Astrocyte of the spinal cord (primary cell): ENCODE results near the gene JPT2.

Source experiments
- DNase-seq: peaks from one replicate; pipeline ENCODE4 v3.0.0; 2011; ENCODE audit warnings: low read depth, low spot score
- H3K4me3 ChIP-seq: 2 replicates; pipeline ENCODE4 v1.5.1; 2011; ENCODE audit warnings: low read depth, mild to moderate bottlenecking, low read length, moderate library complexity
- in situ Hi-C: cut with HindIII; loops from 2 replicates; pipeline ENCODE4 v1.10.0; 2017; ENCODE audit warnings: low sequenced_read_pairs
- TF ChIP-seq, protein P1 (sequence below): IDR thresholded peaks from 2 replicates; pipeline ENCODE4 v1.5.1; 2012; ENCODE audit warnings: low read depth, mild to moderate bottlenecking, low read length, inconsistent platforms

The JPT2 gene

DNA sequence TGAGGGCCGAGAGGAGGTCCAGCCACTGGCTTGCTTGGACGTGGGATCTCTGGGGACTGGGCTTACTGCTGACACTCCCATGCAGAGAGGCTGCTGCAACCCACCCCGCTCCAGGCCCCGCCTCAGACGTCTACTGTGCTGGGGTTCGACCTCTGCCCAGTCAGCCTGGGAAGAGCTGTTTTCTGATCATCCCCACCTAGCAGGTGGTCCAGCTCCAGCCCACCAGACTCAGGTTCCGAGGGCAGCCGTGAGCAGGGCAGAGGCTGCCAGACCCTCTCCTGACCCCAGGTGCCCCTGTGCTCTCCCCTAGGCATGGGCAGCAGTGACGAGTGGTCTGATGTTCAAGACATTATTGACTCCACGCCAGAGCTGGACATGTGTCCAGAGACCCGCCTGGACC, 69.9 kb downstream of the JPT2 start:
- TF ChIP-seq, protein P1, sequence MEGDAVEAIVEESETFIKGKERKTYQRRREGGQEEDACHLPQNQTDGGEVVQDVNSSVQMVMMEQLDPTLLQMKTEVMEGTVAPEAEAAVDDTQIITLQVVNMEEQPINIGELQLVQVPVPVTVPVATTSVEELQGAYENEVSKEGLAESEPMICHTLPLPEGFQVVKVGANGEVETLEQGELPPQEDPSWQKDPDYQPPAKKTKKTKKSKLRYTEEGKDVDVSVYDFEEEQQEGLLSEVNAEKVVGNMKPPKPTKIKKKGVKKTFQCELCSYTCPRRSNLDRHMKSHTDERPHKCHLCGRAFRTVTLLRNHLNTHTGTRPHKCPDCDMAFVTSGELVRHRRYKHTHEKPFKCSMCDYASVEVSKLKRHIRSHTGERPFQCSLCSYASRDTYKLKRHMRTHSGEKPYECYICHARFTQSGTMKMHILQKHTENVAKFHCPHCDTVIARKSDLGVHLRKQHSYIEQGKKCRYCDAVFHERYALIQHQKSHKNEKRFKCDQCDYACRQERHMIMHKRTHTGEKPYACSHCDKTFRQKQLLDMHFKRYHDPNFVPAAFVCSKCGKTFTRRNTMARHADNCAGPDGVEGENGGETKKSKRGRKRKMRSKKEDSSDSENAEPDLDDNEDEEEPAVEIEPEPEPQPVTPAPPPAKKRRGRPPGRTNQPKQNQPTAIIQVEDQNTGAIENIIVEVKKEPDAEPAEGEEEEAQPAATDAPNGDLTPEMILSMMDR: no peak
- no peak for DNase-seq
- in situ Hi-C loops: no loop called here
- H3K4me3 ChIP-seq: no peak overlapping the region

DNA sequence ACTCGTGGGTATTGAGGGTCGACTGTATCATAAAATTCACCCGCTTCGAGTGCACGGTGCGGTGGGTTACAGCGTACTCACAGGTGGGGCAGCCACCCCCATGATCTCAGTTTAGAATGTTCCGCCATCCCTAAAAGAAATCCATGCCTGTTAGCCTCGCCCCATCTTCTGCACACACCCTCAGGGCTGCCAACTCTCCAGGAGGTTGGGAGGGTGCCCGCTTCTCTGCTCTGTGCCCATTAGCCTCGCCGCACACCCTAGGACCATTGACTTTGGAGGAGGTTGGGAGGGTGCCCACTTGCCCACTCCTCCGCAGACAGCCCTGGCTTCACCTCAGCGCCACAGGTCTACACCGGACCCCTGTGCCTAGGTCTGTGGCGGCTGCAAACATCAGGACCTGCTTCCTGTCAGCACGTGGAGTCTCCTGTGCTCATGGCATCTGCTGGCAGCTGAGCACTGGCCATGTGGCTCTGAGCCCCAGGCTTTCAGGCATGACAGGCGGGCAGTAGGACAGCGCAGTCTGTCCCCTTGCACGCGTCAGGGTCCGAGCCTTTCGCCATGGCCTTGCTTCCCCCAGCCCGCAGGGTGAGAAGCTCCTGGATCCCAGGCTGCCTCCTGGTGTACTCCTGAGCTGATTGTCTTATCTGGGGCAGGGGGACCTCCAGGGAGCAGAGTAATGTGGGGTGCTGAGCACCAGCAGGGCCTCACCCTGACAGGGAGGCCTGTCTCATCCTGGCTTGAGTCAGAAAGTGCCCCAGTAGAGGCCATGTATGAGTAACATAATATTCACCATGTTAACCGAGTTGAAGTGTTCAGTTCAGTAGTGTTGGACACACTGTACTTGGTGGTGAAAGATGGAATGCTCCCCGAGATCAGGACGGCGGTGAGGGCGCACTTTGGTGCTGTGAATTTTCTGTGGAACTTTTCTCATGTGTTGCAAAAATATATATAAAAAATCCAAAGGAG, 71.4 kb downstream of the JPT2 start:
- TF ChIP-seq, protein P1: no peak
- no peak overlapping the region for H3K4me3 ChIP-seq
- DNase-seq: no peak
- in situ Hi-C loops: no loop called here
